ENCODE measurements around the gene CUL4A.

CUL4A gene

GRCh38 chr13:113208421-113209335 is 735 bp upstream of the CUL4A start, which contains the start of gene PCID2:
Gene PCID2, minus strand, starts transcription at chr13:113208669. Its CDS starts 35 bp downstream, at chr13:113208634.
- peak; percentile 91 for DNase-seq

GRCh38 chr13:113209759-113210421 is 477 bp downstream of the CUL4A start:
- peak; percentile 74 for DNase-seq

DNA sequence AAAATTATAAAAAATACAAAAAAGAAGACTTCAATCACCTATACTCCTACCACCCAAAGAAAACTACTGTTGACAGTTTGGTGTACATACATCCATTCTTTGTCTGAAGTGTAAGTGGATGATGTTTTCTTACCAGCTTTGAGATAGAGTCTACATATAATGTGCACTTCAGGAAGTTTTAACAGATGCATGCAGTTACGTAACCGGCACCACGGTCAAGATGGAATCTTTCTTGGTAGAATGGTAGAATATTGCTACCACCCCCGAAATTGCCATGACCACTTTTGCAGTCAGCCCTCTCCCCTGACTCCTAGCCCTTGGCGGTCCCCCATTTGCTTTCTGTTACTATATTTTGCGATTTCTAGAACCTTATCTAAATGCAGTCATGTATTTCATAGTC is 1.4 kb downstream of the CUL4A start:
- no peak for DNase-seq

GRCh38 chr13:113211774-113212173 is 2.4 kb downstream of the CUL4A start:
- DNase-seq = peak; percentile 32

DNA sequence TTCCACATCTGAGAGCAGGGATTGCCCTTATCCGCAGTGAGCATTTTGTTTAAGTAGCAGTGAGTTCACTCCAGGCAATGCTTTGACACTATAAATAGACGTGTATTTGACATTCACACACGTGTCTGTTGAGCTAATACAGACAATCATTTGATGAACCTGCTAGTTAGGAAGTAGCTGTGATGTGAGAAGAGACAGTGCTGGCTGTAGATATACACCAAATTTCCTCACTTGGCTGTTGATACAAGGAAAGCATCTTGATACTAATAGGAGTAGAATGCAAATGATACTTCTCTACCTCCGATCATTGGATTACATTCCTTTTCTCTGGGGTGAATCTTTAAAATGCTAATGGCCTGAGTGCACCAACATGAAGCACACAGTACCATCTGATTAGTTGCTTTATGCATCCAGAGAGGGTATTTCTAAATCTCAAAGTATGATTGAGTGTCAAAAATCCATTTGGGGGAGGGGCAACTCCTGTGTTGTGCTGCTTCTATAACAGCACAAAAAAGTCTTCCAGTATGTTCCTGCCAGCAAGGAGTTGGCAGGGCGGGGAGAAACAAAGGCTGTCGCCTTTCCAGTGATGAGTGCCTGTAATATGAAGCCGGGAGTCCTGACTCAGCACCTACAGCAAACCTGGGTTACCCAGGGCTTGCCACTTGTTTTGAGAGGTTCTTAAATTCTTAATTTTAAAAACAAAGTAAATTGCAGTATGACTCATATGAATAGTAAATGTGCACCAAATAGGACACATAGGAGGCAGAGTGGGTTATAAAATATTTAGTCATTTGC is 7.0 kb downstream of the CUL4A start:
- DNase-seq = peak; percentile 17

DNA sequence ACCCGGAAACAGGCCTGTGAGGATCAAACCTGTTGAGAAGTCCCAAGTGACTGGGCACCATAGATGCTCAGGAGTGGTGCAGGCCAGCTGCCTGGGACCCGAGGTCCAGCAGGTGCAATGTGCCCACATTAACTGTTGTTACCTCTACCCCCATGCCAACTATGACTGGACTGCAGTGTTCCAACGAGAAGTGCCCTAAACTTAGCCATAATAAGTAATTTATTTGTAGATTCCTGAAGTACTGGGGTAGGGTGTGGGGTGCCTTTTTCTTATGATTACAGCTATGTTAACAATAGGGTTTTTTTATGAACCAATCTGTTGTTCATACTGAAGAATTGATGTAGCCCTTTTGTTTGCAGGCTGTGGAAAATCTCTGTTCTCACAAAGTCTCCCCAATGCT is 9.2 kb downstream of the CUL4A start:
- no peak for DNase-seq

DNA sequence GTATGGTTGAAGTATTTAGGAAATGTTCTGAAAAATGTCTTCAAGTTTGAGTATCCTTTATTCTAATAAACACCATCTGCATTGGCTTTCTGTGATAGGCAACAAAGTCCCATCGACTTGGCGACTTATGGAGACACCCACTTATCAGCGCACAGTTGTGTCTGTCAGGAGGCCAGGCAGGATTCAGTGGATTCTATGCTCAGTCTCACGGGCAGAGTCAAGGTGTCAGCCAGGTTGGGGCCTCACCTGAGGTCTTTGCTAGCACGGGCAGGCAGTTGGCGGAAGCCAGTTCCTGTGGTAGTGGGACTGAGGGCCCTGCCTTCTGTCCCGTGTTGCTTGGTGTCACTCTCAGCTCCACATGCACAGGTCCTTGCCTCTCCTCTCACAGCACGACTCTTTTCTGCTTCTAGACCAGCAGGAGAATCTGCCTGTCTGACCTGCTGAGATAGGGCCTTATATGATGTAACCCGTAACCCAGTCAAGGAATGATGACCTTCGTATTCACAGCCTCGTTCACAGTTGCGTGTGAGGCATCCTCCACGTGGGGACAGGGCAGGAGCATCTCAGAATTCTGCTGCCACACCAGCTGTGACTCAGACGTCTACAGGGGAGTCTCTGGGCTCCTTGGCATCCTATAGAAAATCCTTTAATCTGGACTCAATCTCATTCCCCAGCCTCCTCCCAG is 10.0 kb downstream of the CUL4A start:
- DNase-seq = no peak

GRCh38 chr13:113220141-113220598 is 10.8 kb downstream of the CUL4A start:
- no peak for DNase-seq

GRCh38 chr13:113220877-113221276 is 11.5 kb downstream of the CUL4A start:
- no peak for DNase-seq

DNA sequence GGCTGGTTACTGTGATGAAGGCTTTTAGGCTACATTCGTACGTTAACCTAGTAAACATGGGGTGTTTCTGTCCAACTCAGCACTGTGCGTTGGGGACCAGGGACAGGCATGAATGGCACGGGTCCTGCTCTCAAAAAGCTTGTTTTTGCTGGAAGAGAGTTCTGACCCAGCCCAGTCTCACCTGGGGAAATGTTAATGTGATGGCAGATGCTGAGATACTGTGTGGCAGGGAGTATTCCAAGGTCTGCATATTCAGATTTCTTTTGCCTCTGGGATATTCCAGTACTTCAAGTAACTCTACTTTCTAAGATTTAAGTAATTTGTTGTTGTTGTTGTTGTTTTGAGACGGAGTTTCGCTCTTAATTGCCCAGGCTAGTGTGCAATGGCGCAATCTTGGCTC is 13.7 kb downstream of the CUL4A start:
- no peak for DNase-seq

GRCh38 chr13:113224486-113224885 is 15.1 kb downstream of the CUL4A start:
- no peak for DNase-seq

- DNase-seq = no peak
Observed at GRCh38 chr13:113225515-113225914, 16.1 kb downstream of the CUL4A start.

DNA sequence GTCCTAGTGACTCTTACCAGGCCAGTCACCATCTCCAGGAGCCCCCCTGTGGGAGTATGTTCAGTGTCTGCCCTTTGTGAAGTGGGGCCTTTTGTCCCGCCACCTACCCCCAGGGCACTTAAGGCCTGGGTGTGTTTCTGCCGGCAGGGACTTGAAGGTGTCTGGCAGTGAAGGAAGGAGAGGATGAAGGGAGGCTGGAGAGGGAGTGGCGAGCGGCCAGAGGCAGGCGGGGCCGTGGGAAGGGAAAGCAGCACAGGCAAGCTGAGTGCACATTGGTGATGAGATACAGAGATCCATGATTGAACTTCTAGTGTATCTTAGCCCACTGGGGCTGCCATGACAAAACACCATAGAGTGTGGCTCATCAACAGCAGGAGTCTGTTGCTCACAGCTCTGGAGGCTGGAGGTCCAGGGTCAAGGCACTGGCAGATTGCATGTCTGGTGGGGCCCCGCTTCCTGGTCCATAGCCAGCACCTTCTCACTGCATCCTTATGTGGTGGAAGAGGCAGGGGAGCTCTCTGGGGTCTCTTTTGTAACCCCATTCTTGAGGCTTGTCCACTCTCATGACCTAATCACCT is 17.5 kb downstream of the CUL4A start:
- DNase-seq = no peak

GRCh38 chr13:113229161-113229560 is 19.7 kb downstream of the CUL4A start:
- DNase-seq = no peak

GRCh38 chr13:113229791-113230190 is 20.4 kb downstream of the CUL4A start:
- DNase-seq = no peak

- DNase-seq = peak; percentile 17
Observed at GRCh38 chr13:113231306-113232207, 22.1 kb downstream of the CUL4A start.

DNA sequence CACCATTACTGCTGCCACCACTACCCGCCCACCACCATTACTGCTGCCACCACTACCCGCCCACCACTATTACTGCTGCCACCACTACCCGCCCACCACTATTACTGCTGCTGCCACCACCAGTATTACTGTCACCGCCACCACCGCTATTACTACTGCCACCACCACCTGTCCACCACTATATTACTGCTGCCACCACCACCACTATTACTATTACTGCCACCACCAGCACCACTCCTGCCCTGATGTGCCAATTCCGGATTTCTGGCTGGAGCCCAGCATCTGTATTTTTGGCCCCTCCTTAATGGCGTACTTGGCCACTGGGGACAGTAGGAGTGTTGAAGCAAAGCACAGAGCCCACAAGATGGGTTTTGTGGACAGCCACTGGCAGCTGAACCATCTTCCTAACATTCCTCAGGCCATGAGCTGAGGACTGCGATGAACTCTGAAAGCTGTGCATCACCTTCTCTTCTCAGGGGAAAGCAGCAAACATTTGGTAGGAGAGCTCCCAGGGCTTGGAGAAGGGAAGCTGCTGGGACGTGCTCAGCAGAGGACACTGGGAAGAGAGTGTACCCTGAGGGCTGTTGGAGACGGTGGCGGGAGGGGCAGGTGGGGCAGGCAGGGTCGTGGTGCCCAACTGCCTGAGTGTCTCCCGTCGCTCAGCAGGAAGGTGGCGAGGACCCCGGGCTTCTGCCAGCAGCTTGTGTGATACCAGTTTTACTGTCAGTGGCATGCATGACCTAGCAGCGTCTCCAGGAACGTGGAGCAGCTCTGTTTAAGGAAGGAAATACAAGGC is 23.0 kb downstream of the CUL4A start:
- DNase-seq = no peak

GRCh38 chr13:113233101-113233500 is 23.7 kb downstream of the CUL4A start:
- DNase-seq = no peak

DNA sequence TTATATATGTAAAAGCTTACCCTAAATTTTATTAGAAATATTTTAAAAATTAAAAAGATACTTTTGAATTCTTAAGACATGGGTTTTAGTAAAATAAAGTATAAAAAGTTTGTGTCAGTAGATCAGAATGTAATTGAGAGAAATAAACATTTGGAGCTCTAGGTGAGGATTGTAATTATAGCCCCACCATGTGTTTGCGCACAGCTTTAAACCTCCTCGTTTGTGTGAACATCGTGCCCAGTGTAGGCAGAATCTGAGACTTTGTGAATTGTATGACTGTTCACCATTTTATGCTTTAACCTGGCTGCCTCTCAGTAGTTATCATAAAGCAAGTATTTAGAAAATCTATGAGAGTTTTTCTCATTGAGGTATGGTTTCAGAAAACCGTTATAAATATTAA is 29.1 kb downstream of the CUL4A start:
- DNase-seq = no peak

- DNase-seq = no peak
Observed at GRCh38 chr13:113239357-113239756, 29.9 kb downstream of the CUL4A start.
